OCI-LY3 (cell line): ENCODE measurements around the gene GFRA1.

Experiments
- EZH2phosphoT487 ChIP-seq: fragments of 200-600 bp; shearing (Covaris generic); IDR thresholded peaks from 2 replicates; pipeline ENCODE4 v1.6.1; 2018; ENCODE audit warnings: antibody characterized with exemption, mixed run types, low read depth
- TF ChIP-seq, protein P1 (sequence below): fragments of 200-600, 300-600 bp; sonication (generic); IDR thresholded peaks from 2 replicates; pipeline ENCODE4 v1.5.1; 2014; ENCODE audit warnings: antibody characterized with exemption, low read length, low read depth

DNA sequence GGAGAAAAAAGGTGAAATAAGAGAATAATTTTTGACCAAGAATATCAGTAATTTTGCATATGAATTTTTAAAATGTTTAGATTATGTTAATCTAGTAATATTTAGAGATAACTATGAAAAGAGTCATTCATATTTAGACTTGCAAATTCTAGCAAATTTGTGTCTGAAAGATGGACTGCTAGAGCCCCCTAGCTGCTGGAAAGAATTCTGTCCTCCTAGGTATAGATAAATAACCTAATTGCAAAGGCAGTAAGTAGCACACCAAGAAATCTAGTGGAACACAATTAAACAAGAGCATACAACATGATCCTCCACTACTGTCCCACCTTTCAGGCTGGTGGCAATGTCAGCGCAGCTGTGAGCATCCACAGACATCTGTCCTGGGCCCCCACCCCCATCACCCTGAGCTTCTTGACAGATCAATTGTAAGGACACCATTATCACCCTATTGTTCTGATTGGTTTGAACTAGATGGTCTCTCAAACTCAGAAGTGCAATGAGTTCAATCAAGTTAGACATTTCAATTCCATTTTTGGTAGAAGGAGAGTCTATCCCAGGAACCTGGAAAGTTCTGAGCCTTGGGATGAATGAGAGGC is 15.0 kb upstream of the GFRA1 start:
- TF ChIP-seq, protein P1, sequence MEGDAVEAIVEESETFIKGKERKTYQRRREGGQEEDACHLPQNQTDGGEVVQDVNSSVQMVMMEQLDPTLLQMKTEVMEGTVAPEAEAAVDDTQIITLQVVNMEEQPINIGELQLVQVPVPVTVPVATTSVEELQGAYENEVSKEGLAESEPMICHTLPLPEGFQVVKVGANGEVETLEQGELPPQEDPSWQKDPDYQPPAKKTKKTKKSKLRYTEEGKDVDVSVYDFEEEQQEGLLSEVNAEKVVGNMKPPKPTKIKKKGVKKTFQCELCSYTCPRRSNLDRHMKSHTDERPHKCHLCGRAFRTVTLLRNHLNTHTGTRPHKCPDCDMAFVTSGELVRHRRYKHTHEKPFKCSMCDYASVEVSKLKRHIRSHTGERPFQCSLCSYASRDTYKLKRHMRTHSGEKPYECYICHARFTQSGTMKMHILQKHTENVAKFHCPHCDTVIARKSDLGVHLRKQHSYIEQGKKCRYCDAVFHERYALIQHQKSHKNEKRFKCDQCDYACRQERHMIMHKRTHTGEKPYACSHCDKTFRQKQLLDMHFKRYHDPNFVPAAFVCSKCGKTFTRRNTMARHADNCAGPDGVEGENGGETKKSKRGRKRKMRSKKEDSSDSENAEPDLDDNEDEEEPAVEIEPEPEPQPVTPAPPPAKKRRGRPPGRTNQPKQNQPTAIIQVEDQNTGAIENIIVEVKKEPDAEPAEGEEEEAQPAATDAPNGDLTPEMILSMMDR: peak; percentile 44
- TF ChIP-seq EZH2phosphoT487: no peak
